Peyer's patch (tissue), 4 donors: Measurements from ENCODE around the gene AJUBA. TPM values are rescaled to one million over a fixed set of nuclear protein-coding genes. Genes with fewer than 3 reads are reported as not detected.
"Not testable (repeated sequence)": the region's sequence is repeated elsewhere in the genome, so short reads cannot be mapped to it uniquely, and the experiment has no call there.

Source experiments
- DNase-seq, 3 donors: peaks; one replicate each; pipeline ENCODE4 v3.0.0-alpha.2; 2017 to 2019
- H3K27ac ChIP-seq, 4 donors: fragments of 200-600 bp; sonication (generic); one replicate each; pipeline ENCODE4 v1.5.1; 2016 to 2019
- H3K27me3 ChIP-seq, 2 donors: fragments of 200-600 bp; sonication (generic); one replicate each; pipeline ENCODE4 v1.5.1; 2019
- H3K36me3 ChIP-seq, 3 donors: fragments of 200-600 bp; sonication (generic); one replicate each; pipeline ENCODE4 v1.5.1; 2016 to 2019
- H3K4me1 ChIP-seq, 4 donors: fragments of 200-600 bp; sonication (generic); one replicate each; pipeline ENCODE4 v1.5.1; 2016 to 2019
- H3K4me3 ChIP-seq, 4 donors: fragments of 200-600 bp; sonication (generic); 1 replicate in 3 of 4; 2 replicates in 1 of 4; pipeline ENCODE4 v1.5.1; 2016 to 2019; ENCODE audit warnings: mild to moderate bottlenecking in 1 of 4
- H3K9me3 ChIP-seq, 4 donors: fragments of 200-600 bp; sonication (generic); one replicate each; pipeline ENCODE4 v1.5.1; 2016 to 2019; ENCODE audit warnings: mild to moderate bottlenecking in 1 of 4
- POLR2A ChIP-seq, 2 donors: fragments of 450-650 bp; IDR thresholded peaks; one replicate each; pipeline ENCODE4 v1.5.1; 2017; ENCODE audit warnings: antibody characterized with exemption in 2 of 2, mild to moderate bottlenecking in 2 of 2, moderate library complexity in 2 of 2
- total RNA-seq, 4 donors: library from RNA; depleted of rRNA; stranded (reverse); fragments of >200 nt; gene quantifications; one replicate each; pipeline ENCODE4 v1.1.0, GENCODE V29; 2016
- TF ChIP-seq, protein P1 (sequence below), 6 experiments: fragments of 450-650 bp in 4 of 6; fragments of 200-600 bp in 2 of 6; sonication (generic) in 1 of 6; IDR thresholded peaks; one replicate each; pipeline ENCODE4 v1.5.1; 2017 to 2019; ENCODE audit warnings: antibody characterized with exemption in 6 of 6, mild to moderate bottlenecking in 3 of 6, moderate library complexity in 1 of 6

Gene AJUBA
- total RNA-seq, 4 donors from 2014 or later = 0.70 to 3.3 (median 2.4) TPM

DNA sequence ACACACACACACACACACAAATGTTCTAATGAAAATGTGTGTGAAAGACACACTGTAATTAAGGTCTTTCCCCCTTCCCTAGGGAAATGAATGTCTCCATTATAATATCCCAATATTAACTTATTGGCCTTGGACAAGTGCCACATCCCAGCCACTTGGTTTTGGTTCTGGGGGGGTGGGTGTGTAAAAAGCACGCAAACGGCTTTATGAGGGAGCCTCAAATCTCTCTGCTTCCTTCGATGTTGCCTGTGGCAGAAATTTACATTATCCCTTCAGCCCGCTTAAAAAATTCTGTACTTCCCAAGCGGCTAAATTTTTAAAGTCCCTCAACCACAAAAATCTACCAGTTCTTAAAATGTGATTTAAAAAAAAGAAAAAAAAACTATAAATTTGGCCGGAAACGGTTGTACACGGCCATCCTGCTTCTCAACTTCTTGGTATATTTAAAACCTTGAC lies 27.2 kb upstream of the AJUBA start:
- Histone ChIP-seq H3K4me3 (peak overlapping the region; percentile 43 to 75 (median 60)), H3K27me3 (no peaks in the 10 kb centered on the region), H3K9me3 (no peaks in the 10 kb centered on the region), H3K36me3 (no peaks in the 10 kb centered on the region), H3K4me1 (peaks cover 0 to 22% (median 2%) of the 10 kb centered on the region in 4 donors), H3K27ac (peak overlapping the region; percentile 69 to 85 (median 78))
- TF ChIP-seq POLR2A (IDR thresholded peaks at IDR 0.05) = no peak
- TF ChIP-seq, protein P1, sequence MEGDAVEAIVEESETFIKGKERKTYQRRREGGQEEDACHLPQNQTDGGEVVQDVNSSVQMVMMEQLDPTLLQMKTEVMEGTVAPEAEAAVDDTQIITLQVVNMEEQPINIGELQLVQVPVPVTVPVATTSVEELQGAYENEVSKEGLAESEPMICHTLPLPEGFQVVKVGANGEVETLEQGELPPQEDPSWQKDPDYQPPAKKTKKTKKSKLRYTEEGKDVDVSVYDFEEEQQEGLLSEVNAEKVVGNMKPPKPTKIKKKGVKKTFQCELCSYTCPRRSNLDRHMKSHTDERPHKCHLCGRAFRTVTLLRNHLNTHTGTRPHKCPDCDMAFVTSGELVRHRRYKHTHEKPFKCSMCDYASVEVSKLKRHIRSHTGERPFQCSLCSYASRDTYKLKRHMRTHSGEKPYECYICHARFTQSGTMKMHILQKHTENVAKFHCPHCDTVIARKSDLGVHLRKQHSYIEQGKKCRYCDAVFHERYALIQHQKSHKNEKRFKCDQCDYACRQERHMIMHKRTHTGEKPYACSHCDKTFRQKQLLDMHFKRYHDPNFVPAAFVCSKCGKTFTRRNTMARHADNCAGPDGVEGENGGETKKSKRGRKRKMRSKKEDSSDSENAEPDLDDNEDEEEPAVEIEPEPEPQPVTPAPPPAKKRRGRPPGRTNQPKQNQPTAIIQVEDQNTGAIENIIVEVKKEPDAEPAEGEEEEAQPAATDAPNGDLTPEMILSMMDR (IDR thresholded peaks at IDR 0.05) = no peak
- no peak for DNase-seq

DNA sequence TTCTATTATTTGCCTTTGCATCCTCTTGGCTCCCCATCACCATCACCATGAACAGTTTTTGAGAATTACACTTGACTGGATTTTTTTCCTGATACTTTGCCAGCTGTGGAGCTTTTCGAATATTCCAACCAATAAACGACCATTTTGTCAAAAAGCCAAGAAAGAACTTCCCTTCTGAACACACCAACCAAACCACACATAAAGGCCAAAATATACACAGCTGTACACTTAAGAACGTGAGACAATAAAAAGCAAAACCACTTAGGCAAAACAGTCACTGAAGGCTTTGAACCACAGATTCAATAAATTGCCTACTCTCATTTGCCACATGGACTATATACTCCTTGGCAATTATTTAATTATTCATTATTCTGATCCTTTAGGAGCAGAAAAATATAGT lies 26.5 kb upstream of the AJUBA start:
- no peak overlapping the region for H3K27ac ChIP-seq
- TF ChIP-seq POLR2A (IDR thresholded peaks at IDR 0.05) = no peak
- TF ChIP-seq, protein P1 (IDR thresholded peaks at IDR 0.05) = no peak
- H3K36me3 ChIP-seq = no peaks in the 10 kb centered on the region
- H3K4me3 ChIP-seq = no peak overlapping the region
- H3K27me3 ChIP-seq = no peaks in the 10 kb centered on the region
- H3K9me3 ChIP-seq = no peaks in the 10 kb centered on the region
- no peak for DNase-seq
- H3K4me1 ChIP-seq = peaks cover 0 to 22% (median 2%) of the 10 kb centered on the region in 4 donors

DNA sequence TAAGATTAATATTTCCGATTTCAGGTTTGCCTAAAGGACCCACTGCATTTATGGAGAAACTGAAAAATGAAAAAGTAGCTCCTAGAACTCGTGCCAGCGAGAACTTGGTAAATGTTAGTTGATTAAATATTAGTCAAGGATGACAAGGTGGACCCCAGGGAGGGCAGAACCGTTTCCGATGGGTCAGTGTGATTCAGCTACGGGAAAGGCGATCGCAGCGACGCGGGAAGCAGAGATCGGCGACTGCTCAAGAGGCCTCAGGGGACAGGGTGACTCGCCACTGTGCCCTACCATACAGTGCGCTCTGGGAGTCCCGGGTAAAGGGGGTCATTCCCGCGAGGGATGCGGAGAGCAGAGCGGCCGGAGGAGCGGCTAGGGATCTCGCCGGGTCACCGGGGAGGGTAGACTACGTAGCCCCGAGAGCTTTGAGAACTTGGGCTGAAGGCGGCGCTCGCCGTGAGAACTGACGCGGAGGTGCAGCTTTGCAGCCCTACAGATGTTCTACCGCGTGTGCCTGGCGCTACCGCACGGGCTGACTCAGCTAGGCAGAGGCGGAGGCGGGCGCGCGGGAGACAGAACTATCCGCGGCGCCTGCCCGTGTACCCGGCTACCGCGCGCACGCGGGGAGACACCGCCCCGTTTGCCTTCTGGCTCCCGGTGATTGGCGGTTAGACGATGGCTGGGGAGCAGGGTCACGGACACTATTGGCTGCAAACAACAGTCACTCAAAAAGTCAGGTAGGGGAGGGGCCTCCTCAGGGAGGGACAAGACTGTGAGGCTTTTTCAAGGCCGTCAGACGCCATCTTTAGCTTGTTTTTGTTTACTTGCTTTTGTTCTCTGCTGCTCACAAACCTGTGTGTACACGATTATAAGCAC lies 24.4 kb upstream of the AJUBA start:
- TF ChIP-seq, protein P1 (IDR thresholded peaks at IDR 0.05) = peak in 2 of 6 experiments; percentile 10 to 21
- peak; percentile 71 to 82 for TF ChIP-seq POLR2A (IDR thresholded peaks at IDR 0.05)

DNA sequence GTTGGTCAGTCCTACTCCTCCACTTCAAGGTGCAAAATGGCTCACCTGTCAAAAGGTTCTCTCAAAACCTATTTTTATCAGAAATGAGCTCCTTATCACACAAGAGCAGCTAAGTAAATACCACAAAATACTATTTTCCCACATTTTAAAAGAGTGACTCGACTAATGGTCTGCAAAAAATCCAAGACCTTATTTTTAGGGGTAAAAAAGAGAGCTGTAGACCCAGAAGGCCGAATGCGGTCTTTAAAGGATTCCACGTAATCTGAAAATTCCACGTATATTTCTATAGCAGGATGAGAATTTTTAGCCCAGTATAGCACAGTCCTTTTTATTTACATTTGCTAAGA lies 23.8 kb upstream of the AJUBA start:
- no peak for TF ChIP-seq POLR2A (IDR thresholded peaks at IDR 0.05)
- TF ChIP-seq, protein P1 (IDR thresholded peaks at IDR 0.05) = no peak
- no peaks in the 10 kb centered on the region for H3K36me3 ChIP-seq
- H3K4me3 ChIP-seq = peak overlapping the region; percentile 63 to 74 (median 72)
- H3K4me1 ChIP-seq = peaks cover 0 to 22% (median 2%) of the 10 kb centered on the region in 4 donors
- peak overlapping the region; percentile 89 to 95 (median 92) for H3K27ac ChIP-seq
- no peaks in the 10 kb centered on the region for H3K27me3 ChIP-seq
- DNase-seq = no peak
- no peaks in the 10 kb centered on the region for H3K9me3 ChIP-seq

More for the DNA sequence above, 24.4 kb upstream of the AJUBA start:
- H3K9me3 ChIP-seq = no peaks in the 10 kb centered on the region
- H3K27me3 ChIP-seq = no peaks in the 10 kb centered on the region
- H3K27ac ChIP-seq = peak overlapping the region; percentile 89 to 95 (median 92)
- DNase-seq = peak; percentile 94 to 98 (median 97)
- peaks cover 0 to 22% (median 2%) of the 10 kb centered on the region in 4 donors for H3K4me1 ChIP-seq
- no peaks in the 10 kb centered on the region for H3K36me3 ChIP-seq
- H3K4me3 ChIP-seq = peak overlapping the region; percentile 63 to 74 (median 72)

DNA sequence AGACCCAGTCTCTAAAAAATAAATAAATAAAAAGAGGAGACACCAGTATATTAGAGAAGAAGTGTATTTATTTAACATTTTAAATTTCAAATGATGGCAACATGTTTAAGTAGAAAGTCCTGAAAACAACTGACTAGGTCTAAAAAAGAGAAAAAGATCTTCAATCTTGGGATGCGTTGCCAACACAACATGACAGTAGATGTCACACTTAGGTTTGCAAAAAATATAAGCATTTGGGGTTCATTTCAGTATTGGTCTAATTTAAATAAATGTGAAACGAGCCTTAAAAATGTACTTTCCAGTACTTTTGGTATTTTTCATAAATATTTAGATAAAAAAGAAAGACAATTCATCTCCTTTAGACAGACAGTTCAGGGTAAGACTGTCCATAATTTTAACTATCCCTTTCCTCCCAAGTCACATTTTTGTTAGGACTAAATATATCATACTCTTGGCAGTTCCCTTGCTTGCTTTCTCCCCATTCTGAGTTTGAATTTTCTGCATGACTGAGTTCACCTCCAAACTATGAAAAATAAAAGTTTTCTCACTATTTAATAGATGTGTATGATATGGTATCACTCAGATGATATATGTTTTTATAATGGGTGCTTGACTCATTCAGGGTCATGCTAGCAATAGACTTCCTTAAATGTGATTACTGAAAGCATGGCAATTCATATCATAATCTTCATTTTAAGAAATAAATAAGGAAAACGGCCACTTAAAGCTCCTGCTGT lies 23.3 kb upstream of the AJUBA start:
- Histone ChIP-seq H3K36me3 (no peaks in the 10 kb centered on the region), H3K27me3 (no peaks in the 10 kb centered on the region), H3K27ac (no peak overlapping the region), H3K4me3 (peak overlapping the region in 1 of 4 donors; percentile 74), H3K4me1 (peaks cover 0 to 22% (median 2%) of the 10 kb centered on the region in 4 donors), H3K9me3 (no peaks in the 10 kb centered on the region)
- TF ChIP-seq, protein P1 (IDR thresholded peaks at IDR 0.05) = no peak
- DNase-seq = no peak

DNA sequence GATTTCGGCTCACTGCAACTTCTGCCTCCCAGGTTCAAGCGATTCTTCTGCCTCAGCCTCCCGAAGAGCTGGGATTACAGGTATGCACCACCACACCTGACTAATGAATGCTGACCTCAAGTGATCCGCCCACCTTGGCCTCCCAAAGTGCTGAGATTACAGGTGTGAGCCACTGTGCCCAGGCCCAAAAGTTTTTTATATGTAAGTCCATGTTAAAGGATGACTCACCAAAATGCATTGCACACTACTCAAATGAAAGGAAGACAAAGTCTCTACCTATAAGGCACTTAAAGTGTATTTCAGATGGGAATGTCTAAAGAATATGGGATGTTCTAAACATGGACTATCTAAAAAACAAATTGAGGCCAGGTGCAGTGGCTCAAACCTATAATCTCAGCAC lies 21.9 kb upstream of the AJUBA start:
- not testable (repeated sequence) for H3K36me3 ChIP-seq, H3K27ac ChIP-seq, DNase-seq, H3K9me3 ChIP-seq, H3K27me3 ChIP-seq, H3K4me3 ChIP-seq
- peaks cover 0 to 19% (median 0%) of the 10 kb centered on the region in 4 donors for H3K4me1 ChIP-seq
